ENCODE measurements around the gene SMPX. TPM values are rescaled to one million over a fixed set of nuclear protein-coding genes. Genes with fewer than 3 reads are reported as not detected.

SMPX gene
- total and polyA plus RNA-seq, 2 donors (not counting 1 experiment from before 2014, with no cell fraction given), result not detected

- no peak overlapping the region for H3K4me2 ChIP-seq (ENCODE audit: extremely low read depth, insufficient read depth, low read length)
- H3K27me3 ChIP-seq (ENCODE audit: control insufficient read depth, insufficient read depth, low read length), result no peaks in the 10 kb centered on the region
- no peak overlapping the region for H2AFZ ChIP-seq (ENCODE audit: low read length)
- H3K27ac ChIP-seq (ENCODE audit: insufficient read depth, low read length), result no peak overlapping the region
- H3K4me3 ChIP-seq (replicated peaks in 1 of 4; ENCODE audit: control extremely low read depth in 1 of 4, insufficient read depth in 1 of 4, low read depth in 3 of 4, low read length in 4 of 4), result no peak overlapping the region
- no peaks in the 10 kb centered on the region for H3K36me3 ChIP-seq (ENCODE audit: control insufficient read depth, insufficient read depth, low read length)
- H3K4me1 ChIP-seq (ENCODE audit: control insufficient read depth, extremely low read depth, insufficient read depth, low read length), result no peaks in the 10 kb centered on the region
- no peak for DNase-seq (ENCODE audit: low read depth in 2 of 2)
- no peak for TF ChIP-seq CTCF (conservative IDR thresholded peaks at IDR 0.05 in 1 of 2, IDR thresholded peaks at IDR 0.05 in 1 of 2; ENCODE audit: low read depth in 1 of 2, low read length in 2 of 2)
- H3K9ac ChIP-seq (ENCODE audit: insufficient read depth, low read length), result no peak overlapping the region
- H3K79me2 ChIP-seq (ENCODE audit: control insufficient read depth, insufficient read depth, low read length), result no peaks in the 10 kb centered on the region
- no peaks in the 10 kb centered on the region for H4K20me1 ChIP-seq (ENCODE audit: control insufficient read depth, extremely low read depth, insufficient read depth, low read length)
- H3K9me3 ChIP-seq (ENCODE audit: control insufficient read depth, insufficient read depth, low read depth, low read length), result no peaks in the 10 kb centered on the region
Observed at GRCh38 chrX:21674430-21675186, 83.3 kb downstream of the SMPX start.

- DNase-seq (ENCODE audit: low read depth in 2 of 2), result peak; percentile 9 to 52
- H3K9me3 ChIP-seq (ENCODE audit: control insufficient read depth, insufficient read depth, low read depth, low read length), result no peaks in the 10 kb centered on the region
- TF ChIP-seq EZH2 (IDR thresholded peaks at IDR 0.05; ENCODE audit: low read length, missing control alignments), result no peak
- no peaks in the 10 kb centered on the region for H3K79me2 ChIP-seq (ENCODE audit: control insufficient read depth, insufficient read depth, low read length)
- H3K4me3 ChIP-seq (replicated peaks in 1 of 4; ENCODE audit: control extremely low read depth in 1 of 4, insufficient read depth in 1 of 4, low read depth in 3 of 4, low read length in 4 of 4), result no peak overlapping the region
- no peak overlapping the region for H3K9ac ChIP-seq (ENCODE audit: insufficient read depth, low read length)
- H3K4me1 ChIP-seq (ENCODE audit: control insufficient read depth, extremely low read depth, insufficient read depth, low read length), result no peaks in the 10 kb centered on the region
- no peaks in the 10 kb centered on the region for H3K36me3 ChIP-seq (ENCODE audit: control insufficient read depth, insufficient read depth, low read length)
- H3K4me2 ChIP-seq (ENCODE audit: extremely low read depth, insufficient read depth, low read length), result no peak overlapping the region
- no peak overlapping the region for H2AFZ ChIP-seq (ENCODE audit: low read length)
- H3K27ac ChIP-seq (ENCODE audit: insufficient read depth, low read length), result no peak overlapping the region
- no peaks in the 10 kb centered on the region for H3K27me3 ChIP-seq (ENCODE audit: control insufficient read depth, insufficient read depth, low read length)
- H4K20me1 ChIP-seq (ENCODE audit: control insufficient read depth, extremely low read depth, insufficient read depth, low read length), result no peaks in the 10 kb centered on the region
Observed at GRCh38 chrX:21666679-21667078, 91.2 kb downstream of the SMPX start.

- H2AFZ ChIP-seq (ENCODE audit: low read length), result no peak overlapping the region
- H3K36me3 ChIP-seq (ENCODE audit: control insufficient read depth, insufficient read depth, low read length), result no peaks in the 10 kb centered on the region
- no peaks in the 10 kb centered on the region for H3K27me3 ChIP-seq (ENCODE audit: control insufficient read depth, insufficient read depth, low read length)
- H4K20me1 ChIP-seq (ENCODE audit: control insufficient read depth, extremely low read depth, insufficient read depth, low read length), result no peaks in the 10 kb centered on the region
- no peak for DNase-seq (ENCODE audit: low read depth in 2 of 2)
- no peak overlapping the region for H3K27ac ChIP-seq (ENCODE audit: insufficient read depth, low read length)
- H3K4me3 ChIP-seq (replicated peaks in 1 of 4; ENCODE audit: control extremely low read depth in 1 of 4, insufficient read depth in 1 of 4, low read depth in 3 of 4, low read length in 4 of 4), result no peak overlapping the region
- H3K4me1 ChIP-seq (ENCODE audit: control insufficient read depth, extremely low read depth, insufficient read depth, low read length), result no peaks in the 10 kb centered on the region
- no peaks in the 10 kb centered on the region for H3K9me3 ChIP-seq (ENCODE audit: control insufficient read depth, insufficient read depth, low read depth, low read length)
- no peak overlapping the region for H3K9ac ChIP-seq (ENCODE audit: insufficient read depth, low read length)
- H3K79me2 ChIP-seq (ENCODE audit: control insufficient read depth, insufficient read depth, low read length), result no peaks in the 10 kb centered on the region
- TF ChIP-seq EZH2 (IDR thresholded peaks at IDR 0.05; ENCODE audit: low read length, missing control alignments) (no peak), CTCF (conservative IDR thresholded peaks at IDR 0.05 in 1 of 2, IDR thresholded peaks at IDR 0.05 in 1 of 2; ENCODE audit: low read depth in 1 of 2, low read length in 2 of 2) (no peak)
- H3K4me2 ChIP-seq (ENCODE audit: extremely low read depth, insufficient read depth, low read length), result no peak overlapping the region
Observed at GRCh38 chrX:21666252-21666651, 91.7 kb downstream of the SMPX start.

All from fibroblast of lung (primary cell).